GM12874 (cell line): ENCODE results near the gene OVOL3.

Source experiments
- CTCF ChIP-seq: IDR thresholded peaks from 2 replicates; pipeline ENCODE4 v1.5.1; 2011; ENCODE audit warnings: low read depth, mild to moderate bottlenecking, control low read depth, low read length, moderate library complexity; ENCODE audit not compliant: insufficient read depth

Gene OVOL3

GRCh38 chr19:36120984-36121358 is 10.0 kb downstream of the OVOL3 start:
- TF ChIP-seq CTCF = no peak

- no peak for TF ChIP-seq CTCF
Observed at GRCh38 chr19:36121486-36122124, 10.7 kb downstream of the OVOL3 start.

GRCh38 chr19:36125557-36125956 is 14.6 kb downstream of the OVOL3 start:
- TF ChIP-seq CTCF = no peak

- no peak for TF ChIP-seq CTCF
Observed at GRCh38 chr19:36128392-36128736, 17.4 kb downstream of the OVOL3 start.

GRCh38 chr19:36136964-36137686 is 26.2 kb downstream of the OVOL3 start:
- TF ChIP-seq CTCF = no peak

- TF ChIP-seq CTCF = no peak
Observed at GRCh38 chr19:36139120-36139472, 28.2 kb downstream of the OVOL3 start.

GRCh38 chr19:36139473-36140303 is 28.7 kb downstream of the OVOL3 start, which contains the start of gene CAPNS1:
Gene CAPNS1, plus strand, starts transcription at chr19:36140066. Its CDS starts 946 bp downstream, at chr19:36141012.
- TF ChIP-seq CTCF = peak; percentile 19; the same call in 1 of the 2 replicates
